WTC11 (cell line): Measurements from ENCODE around the gene PADI2. TPM values are rescaled to one million over a fixed set of nuclear protein-coding genes. Genes with fewer than 3 reads are reported as not detected.

ENCODE experiments used
- ATAC-seq: fragments of 200-7000 bp; cut with Tn5 transposase; 2 replicates; pipeline ENCODE4 v1.10.0; 2021; ENCODE audit warnings: mild to moderate bottlenecking, moderate library complexity
- CTCF ChIA-PET: fragments of 300-600 bp; sonication (Branson Sonifier 250); formaldehyde crosslinking; loops from one replicate; lab custom pipeline; 2021; ENCODE audit warnings: antibody characterized with exemption; lab: Charles Lee
- POLR2A ChIA-PET: fragments of 350-600 bp; sonication (Branson Sonifier 250); formaldehyde crosslinking; loops from one replicate; lab custom pipeline; 2021; ENCODE audit warnings: antibody characterized with exemption; lab: Charles Lee
- DNase-seq: peaks from one replicate; pipeline ENCODE4 v3.0.0; 2021; ENCODE audit warnings: low spot score
- H3K27ac Mint-ChIP-seq: 2 replicates; pipeline ENCODE4 v1.8.0; 2021; ENCODE audit warnings: mixed read lengths
- H3K27me3 Mint-ChIP-seq: 2 replicates; pipeline ENCODE4 v1.8.0; 2021; ENCODE audit warnings: low read depth, mild to moderate bottlenecking, moderate library complexity, mixed read lengths
- H3K36me3 Mint-ChIP-seq: 2 replicates; pipeline ENCODE4 v1.8.0; 2021; ENCODE audit warnings: mixed read lengths
- H3K4me1 Mint-ChIP-seq: 2 replicates; pipeline ENCODE4 v1.8.0; 2022; ENCODE audit warnings: mixed read lengths
- H3K4me3 Mint-ChIP-seq: 2 replicates; pipeline ENCODE4 v1.8.0; 2021; ENCODE audit warnings: mild to moderate bottlenecking, moderate library complexity, mixed read lengths
- H3K9me3 Mint-ChIP-seq: 2 replicates; pipeline ENCODE4 v1.8.0; 2021; ENCODE audit warnings: mixed read lengths
- JAZF1 ChIP-seq: fragments of 250-450 bp; sonication (Bioruptor Pico); IDR thresholded peaks from 2 replicates; pipeline ENCODE4 v1.9.0; 2021; ENCODE audit warnings: moderate library complexity, mild to moderate bottlenecking, inconsistent platforms
- MYBL2 ChIP-seq: sonication (generic); formaldehyde crosslinking; IDR thresholded peaks from 2 replicates; pipeline ENCODE4 v1.8.1; 2023; ENCODE audit warnings: mild to moderate bottlenecking, moderate library complexity, missing genetic modification reagents
- NFYB ChIP-seq: sonication (generic); formaldehyde crosslinking; conservative IDR thresholded peaks from 2 replicates; pipeline ENCODE4 v1.8.0; 2022; ENCODE audit warnings: low read depth, missing genetic modification reagents
- NR3C1 ChIP-seq: sonication (generic); formaldehyde crosslinking; conservative IDR thresholded peaks from 2 replicates; pipeline ENCODE4 v1.8.1; 2023; ENCODE audit warnings: low read depth, mild to moderate bottlenecking, missing genetic modification reagents
- SMAD4 ChIP-seq: sonication (generic); formaldehyde crosslinking; IDR thresholded peaks from 2 replicates; pipeline ENCODE4 v1.8.0; 2022; ENCODE audit warnings: mild to moderate bottlenecking, missing genetic modification reagents
- SOX15 ChIP-seq: fragments of 250-450 bp; sonication (Bioruptor Pico); IDR thresholded peaks from 2 replicates; pipeline ENCODE4 v1.9.0; 2021; ENCODE audit warnings: mild to moderate bottlenecking
- TCF7 ChIP-seq: sonication (generic); formaldehyde crosslinking; IDR thresholded peaks from 2 replicates; pipeline ENCODE4 v1.8.0; 2022; ENCODE audit warnings: mild to moderate bottlenecking, low read depth, missing genetic modification reagents, moderate library complexity
- ZNF219 ChIP-seq: sonication (generic); formaldehyde crosslinking; IDR thresholded peaks from 2 replicates; pipeline ENCODE4 v1.8.0; 2023; ENCODE audit warnings: missing genetic modification reagents, mild to moderate bottlenecking, borderline replicate concordance
- ZNF232 ChIP-seq: sonication (generic); formaldehyde crosslinking; IDR thresholded peaks from 2 replicates; pipeline ENCODE4 v1.8.0; 2022; ENCODE audit warnings: mild to moderate bottlenecking, missing genetic modification reagents
- total RNA-seq: library from RNA; stranded (reverse); gene quantifications from 3 replicates; pipeline ENCODE4 v1.2.3, GENCODE V29; 2021
- TF ChIP-seq, protein P1 (sequence below): sonication (generic); formaldehyde crosslinking; IDR thresholded peaks from 2 replicates; pipeline ENCODE4 v1.8.0; 2022; ENCODE audit warnings: mild to moderate bottlenecking, missing genetic modification reagents
- TF ChIP-seq, protein P2 (sequence below): fragments of 250-450 bp; sonication (Bioruptor Pico); IDR thresholded peaks from 2 replicates; pipeline ENCODE4 v1.8.0; 2021; ENCODE audit warnings: mild to moderate bottlenecking
- TF ChIP-seq, protein P3 (sequence below): fragments of 250-450 bp; sonication (Bioruptor Pico); IDR thresholded peaks from 2 replicates; pipeline ENCODE4 v1.9.0; 2021; ENCODE audit warnings: mild to moderate bottlenecking
- TF ChIP-seq, protein P4 (sequence below): sonication (generic); formaldehyde crosslinking; IDR thresholded peaks from 2 replicates; pipeline ENCODE4 v1.8.1; 2022; ENCODE audit warnings: mild to moderate bottlenecking, missing genetic modification reagents, moderate library complexity, borderline replicate concordance
- TF ChIP-seq, protein P5 (sequence below): sonication (generic); formaldehyde crosslinking; IDR thresholded peaks from 2 replicates; pipeline ENCODE4 v1.8.0; 2022; ENCODE audit warnings: mild to moderate bottlenecking, missing genetic modification reagents
- TF ChIP-seq, protein P6 (sequence below): sonication (generic); formaldehyde crosslinking; IDR thresholded peaks from 2 replicates; pipeline ENCODE4 v1.8.1; 2022; ENCODE audit warnings: low read depth, missing genetic modification reagents, borderline replicate concordance
- TF ChIP-seq, protein P7 (sequence below): sonication (generic); formaldehyde crosslinking; IDR thresholded peaks from 2 replicates; pipeline ENCODE4 v1.8.1; 2023; ENCODE audit warnings: mild to moderate bottlenecking, missing genetic modification reagents, moderate library complexity
- TF ChIP-seq, protein P8 (sequence below): sonication (generic); formaldehyde crosslinking; IDR thresholded peaks from 2 replicates; pipeline ENCODE4 v1.8.0; 2023; ENCODE audit warnings: mild to moderate bottlenecking, missing genetic modification reagents
- TF ChIP-seq, protein P9 (sequence below): sonication (generic); formaldehyde crosslinking; conservative IDR thresholded peaks from 2 replicates; pipeline ENCODE4 v1.8.1; 2023; ENCODE audit warnings: mild to moderate bottlenecking, low read depth, missing genetic modification reagents, moderate library complexity

Gene PADI2
- total RNA-seq, 1 experiment from 2014 or later = 3.8 TPM

DNA sequence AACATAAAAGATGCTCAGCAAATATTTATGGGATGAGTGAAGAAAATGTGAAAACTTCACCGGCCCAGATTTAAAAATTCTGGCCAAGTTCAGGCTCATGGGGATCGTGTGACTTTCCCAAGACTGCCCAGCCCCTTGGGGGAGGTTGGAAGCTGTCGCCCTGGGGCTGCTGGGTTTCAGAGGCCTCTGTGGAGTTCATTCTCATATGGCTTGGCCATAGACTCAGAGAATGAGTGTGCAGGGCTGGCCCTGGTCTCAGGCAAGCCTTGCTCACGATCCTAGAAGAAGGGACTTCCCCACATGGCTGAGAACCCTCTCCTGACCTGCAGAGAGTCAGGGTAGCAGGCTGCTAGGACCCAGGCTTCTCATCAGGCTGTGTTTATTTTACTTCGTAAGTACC, 24.6 kb downstream of the PADI2 start:
- Mint-ChIP-seq H3K9me3 (no peaks in the 10 kb centered on the region), H3K4me1 (peaks cover 21% of the 10 kb centered on the region), H3K4me3 (no peak overlapping the region), H3K36me3 (no peaks in the 10 kb centered on the region), H3K27me3 (no peaks in the 10 kb centered on the region; the same call in 1 of the 2 replicates), H3K27ac (no peak overlapping the region)
- ATAC-seq = no peak
- no peak for DNase-seq
- TF ChIP-seq, protein P1, sequence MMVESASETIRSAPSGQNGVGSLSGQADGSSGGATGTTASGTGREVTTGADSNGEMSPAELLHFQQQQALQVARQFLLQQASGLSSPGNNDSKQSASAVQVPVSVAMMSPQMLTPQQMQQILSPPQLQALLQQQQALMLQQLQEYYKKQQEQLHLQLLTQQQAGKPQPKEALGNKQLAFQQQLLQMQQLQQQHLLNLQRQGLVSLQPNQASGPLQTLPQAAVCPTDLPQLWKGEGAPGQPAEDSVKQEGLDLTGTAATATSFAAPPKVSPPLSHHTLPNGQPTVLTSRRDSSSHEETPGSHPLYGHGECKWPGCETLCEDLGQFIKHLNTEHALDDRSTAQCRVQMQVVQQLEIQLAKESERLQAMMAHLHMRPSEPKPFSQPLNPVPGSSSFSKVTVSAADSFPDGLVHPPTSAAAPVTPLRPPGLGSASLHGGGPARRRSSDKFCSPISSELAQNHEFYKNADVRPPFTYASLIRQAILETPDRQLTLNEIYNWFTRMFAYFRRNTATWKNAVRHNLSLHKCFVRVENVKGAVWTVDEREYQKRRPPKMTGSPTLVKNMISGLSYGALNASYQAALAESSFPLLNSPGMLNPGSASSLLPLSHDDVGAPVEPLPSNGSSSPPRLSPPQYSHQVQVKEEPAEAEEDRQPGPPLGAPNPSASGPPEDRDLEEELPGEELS (CRISPR knock-in tag) = no peak
- TF ChIP-seq SOX15 (CRISPR knock-in tag) (no peak), JAZF1 (CRISPR knock-in tag) (no peak), SMAD4 (CRISPR knock-in tag) (no peak), MYBL2 (CRISPR knock-in tag) (no peak), NR3C1 (no peak), TCF7 (CRISPR knock-in tag) (no peak), ZNF219 (CRISPR knock-in tag) (no peak), ZNF232 (CRISPR knock-in tag) (no peak), NFYB (CRISPR knock-in tag) (no peak)
- TF ChIP-seq, protein P2, sequence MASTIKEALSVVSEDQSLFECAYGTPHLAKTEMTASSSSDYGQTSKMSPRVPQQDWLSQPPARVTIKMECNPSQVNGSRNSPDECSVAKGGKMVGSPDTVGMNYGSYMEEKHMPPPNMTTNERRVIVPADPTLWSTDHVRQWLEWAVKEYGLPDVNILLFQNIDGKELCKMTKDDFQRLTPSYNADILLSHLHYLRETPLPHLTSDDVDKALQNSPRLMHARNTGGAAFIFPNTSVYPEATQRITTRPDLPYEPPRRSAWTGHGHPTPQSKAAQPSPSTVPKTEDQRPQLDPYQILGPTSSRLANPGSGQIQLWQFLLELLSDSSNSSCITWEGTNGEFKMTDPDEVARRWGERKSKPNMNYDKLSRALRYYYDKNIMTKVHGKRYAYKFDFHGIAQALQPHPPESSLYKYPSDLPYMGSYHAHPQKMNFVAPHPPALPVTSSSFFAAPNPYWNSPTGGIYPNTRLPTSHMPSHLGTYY (CRISPR knock-in tag) = no peak
- TF ChIP-seq, protein P3, sequence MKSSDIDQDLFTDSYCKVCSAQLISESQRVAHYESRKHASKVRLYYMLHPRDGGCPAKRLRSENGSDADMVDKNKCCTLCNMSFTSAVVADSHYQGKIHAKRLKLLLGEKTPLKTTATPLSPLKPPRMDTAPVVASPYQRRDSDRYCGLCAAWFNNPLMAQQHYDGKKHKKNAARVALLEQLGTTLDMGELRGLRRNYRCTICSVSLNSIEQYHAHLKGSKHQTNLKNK (CRISPR knock-in tag) = no peak
- TF ChIP-seq, protein P4, sequence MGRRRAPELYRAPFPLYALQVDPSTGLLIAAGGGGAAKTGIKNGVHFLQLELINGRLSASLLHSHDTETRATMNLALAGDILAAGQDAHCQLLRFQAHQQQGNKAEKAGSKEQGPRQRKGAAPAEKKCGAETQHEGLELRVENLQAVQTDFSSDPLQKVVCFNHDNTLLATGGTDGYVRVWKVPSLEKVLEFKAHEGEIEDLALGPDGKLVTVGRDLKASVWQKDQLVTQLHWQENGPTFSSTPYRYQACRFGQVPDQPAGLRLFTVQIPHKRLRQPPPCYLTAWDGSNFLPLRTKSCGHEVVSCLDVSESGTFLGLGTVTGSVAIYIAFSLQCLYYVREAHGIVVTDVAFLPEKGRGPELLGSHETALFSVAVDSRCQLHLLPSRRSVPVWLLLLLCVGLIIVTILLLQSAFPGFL (CRISPR knock-in tag) = no peak
- TF ChIP-seq, protein P5, sequence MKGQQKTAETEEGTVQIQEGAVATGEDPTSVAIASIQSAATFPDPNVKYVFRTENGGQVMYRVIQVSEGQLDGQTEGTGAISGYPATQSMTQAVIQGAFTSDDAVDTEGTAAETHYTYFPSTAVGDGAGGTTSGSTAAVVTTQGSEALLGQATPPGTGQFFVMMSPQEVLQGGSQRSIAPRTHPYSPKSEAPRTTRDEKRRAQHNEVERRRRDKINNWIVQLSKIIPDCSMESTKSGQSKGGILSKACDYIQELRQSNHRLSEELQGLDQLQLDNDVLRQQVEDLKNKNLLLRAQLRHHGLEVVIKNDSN (CRISPR knock-in tag) = no peak
- TF ChIP-seq, protein P6, sequence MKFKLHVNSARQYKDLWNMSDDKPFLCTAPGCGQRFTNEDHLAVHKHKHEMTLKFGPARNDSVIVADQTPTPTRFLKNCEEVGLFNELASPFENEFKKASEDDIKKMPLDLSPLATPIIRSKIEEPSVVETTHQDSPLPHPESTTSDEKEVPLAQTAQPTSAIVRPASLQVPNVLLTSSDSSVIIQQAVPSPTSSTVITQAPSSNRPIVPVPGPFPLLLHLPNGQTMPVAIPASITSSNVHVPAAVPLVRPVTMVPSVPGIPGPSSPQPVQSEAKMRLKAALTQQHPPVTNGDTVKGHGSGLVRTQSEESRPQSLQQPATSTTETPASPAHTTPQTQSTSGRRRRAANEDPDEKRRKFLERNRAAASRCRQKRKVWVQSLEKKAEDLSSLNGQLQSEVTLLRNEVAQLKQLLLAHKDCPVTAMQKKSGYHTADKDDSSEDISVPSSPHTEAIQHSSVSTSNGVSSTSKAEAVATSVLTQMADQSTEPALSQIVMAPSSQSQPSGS (CRISPR knock-in tag) = no peak
- TF ChIP-seq, protein P7, sequence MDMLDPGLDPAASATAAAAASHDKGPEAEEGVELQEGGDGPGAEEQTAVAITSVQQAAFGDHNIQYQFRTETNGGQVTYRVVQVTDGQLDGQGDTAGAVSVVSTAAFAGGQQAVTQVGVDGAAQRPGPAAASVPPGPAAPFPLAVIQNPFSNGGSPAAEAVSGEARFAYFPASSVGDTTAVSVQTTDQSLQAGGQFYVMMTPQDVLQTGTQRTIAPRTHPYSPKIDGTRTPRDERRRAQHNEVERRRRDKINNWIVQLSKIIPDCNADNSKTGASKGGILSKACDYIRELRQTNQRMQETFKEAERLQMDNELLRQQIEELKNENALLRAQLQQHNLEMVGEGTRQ (CRISPR knock-in tag) = no peak
- TF ChIP-seq, protein P8, sequence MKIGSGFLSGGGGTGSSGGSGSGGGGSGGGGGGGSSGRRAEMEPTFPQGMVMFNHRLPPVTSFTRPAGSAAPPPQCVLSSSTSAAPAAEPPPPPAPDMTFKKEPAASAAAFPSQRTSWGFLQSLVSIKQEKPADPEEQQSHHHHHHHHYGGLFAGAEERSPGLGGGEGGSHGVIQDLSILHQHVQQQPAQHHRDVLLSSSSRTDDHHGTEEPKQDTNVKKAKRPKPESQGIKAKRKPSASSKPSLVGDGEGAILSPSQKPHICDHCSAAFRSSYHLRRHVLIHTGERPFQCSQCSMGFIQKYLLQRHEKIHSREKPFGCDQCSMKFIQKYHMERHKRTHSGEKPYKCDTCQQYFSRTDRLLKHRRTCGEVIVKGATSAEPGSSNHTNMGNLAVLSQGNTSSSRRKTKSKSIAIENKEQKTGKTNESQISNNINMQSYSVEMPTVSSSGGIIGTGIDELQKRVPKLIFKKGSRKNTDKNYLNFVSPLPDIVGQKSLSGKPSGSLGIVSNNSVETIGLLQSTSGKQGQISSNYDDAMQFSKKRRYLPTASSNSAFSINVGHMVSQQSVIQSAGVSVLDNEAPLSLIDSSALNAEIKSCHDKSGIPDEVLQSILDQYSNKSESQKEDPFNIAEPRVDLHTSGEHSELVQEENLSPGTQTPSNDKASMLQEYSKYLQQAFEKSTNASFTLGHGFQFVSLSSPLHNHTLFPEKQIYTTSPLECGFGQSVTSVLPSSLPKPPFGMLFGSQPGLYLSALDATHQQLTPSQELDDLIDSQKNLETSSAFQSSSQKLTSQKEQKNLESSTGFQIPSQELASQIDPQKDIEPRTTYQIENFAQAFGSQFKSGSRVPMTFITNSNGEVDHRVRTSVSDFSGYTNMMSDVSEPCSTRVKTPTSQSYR (CRISPR knock-in tag) = no peak
- TF ChIP-seq, protein P9, sequence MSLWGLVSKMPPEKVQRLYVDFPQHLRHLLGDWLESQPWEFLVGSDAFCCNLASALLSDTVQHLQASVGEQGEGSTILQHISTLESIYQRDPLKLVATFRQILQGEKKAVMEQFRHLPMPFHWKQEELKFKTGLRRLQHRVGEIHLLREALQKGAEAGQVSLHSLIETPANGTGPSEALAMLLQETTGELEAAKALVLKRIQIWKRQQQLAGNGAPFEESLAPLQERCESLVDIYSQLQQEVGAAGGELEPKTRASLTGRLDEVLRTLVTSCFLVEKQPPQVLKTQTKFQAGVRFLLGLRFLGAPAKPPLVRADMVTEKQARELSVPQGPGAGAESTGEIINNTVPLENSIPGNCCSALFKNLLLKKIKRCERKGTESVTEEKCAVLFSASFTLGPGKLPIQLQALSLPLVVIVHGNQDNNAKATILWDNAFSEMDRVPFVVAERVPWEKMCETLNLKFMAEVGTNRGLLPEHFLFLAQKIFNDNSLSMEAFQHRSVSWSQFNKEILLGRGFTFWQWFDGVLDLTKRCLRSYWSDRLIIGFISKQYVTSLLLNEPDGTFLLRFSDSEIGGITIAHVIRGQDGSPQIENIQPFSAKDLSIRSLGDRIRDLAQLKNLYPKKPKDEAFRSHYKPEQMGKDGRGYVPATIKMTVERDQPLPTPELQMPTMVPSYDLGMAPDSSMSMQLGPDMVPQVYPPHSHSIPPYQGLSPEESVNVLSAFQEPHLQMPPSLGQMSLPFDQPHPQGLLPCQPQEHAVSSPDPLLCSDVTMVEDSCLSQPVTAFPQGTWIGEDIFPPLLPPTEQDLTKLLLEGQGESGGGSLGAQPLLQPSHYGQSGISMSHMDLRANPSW = no peak
- ChIA-PET CTCF (no interaction called here), POLR2A (no interaction called here)
